ENCODE results near the gene TIGD4. TPM values are rescaled to one million over a fixed set of nuclear protein-coding genes. Genes with fewer than 3 reads are reported as not detected.
"Not testable (repeated sequence)": the region's sequence is repeated elsewhere in the genome, so short reads cannot be mapped to it uniquely, and the experiment has no call there.

TIGD4 gene
- polyA plus RNA-seq, 3 donors = 1.9 to 2.2 (median 2.1) TPM

GRCh38 chr4:152785639-152786615 is 6.4 kb upstream of the TIGD4 start:
- no peak for DNase-seq (ENCODE audit: extremely low read depth in 1 of 11, low read depth in 9 of 11, low spot score in 4 of 11)

GRCh38 chr4:152784490-152785350 is 5.2 kb upstream of the TIGD4 start:
- DNase-seq (ENCODE audit: extremely low read depth in 1 of 11, low read depth in 9 of 11, low spot score in 4 of 11) = peak in 1 of 11 donors; percentile 8

- DNase-seq (ENCODE audit: extremely low read depth in 1 of 11, low read depth in 9 of 11, low spot score in 4 of 11) = peak in 8 of 11 donors; percentile 10 to 40 (median 18)
Measured at GRCh38 chr4:152780267-152780778, 793 bp upstream of the TIGD4 start.

- peak; percentile 6 to 43 (median 29) for DNase-seq (ENCODE audit: extremely low read depth in 1 of 11, low read depth in 9 of 11, low spot score in 4 of 11)
Measured at GRCh38 chr4:152778656-152779512, 646 bp downstream of the TIGD4 start.

- DNase-seq (ENCODE audit: extremely low read depth in 1 of 11, low read depth in 9 of 11, low spot score in 4 of 11) = no peak
Measured at GRCh38 chr4:152777488-152777887, 2.0 kb downstream of the TIGD4 start.

- DNase-seq (ENCODE audit: extremely low read depth in 1 of 11, low read depth in 9 of 11, low spot score in 4 of 11) = no peak
Measured at GRCh38 chr4:152776352-152776751, 3.2 kb downstream of the TIGD4 start.

- DNase-seq (ENCODE audit: extremely low read depth in 1 of 11, low read depth in 9 of 11, low spot score in 4 of 11) = no peak
Measured at GRCh38 chr4:152773953-152774352, 5.6 kb downstream of the TIGD4 start.

GRCh38 chr4:152773339-152773738 is 6.2 kb downstream of the TIGD4 start:
- DNase-seq (ENCODE audit: extremely low read depth in 1 of 11, low read depth in 9 of 11, low spot score in 4 of 11) = no peak

GRCh38 chr4:152771741-152772533 is 7.6 kb downstream of the TIGD4 start:
- DNase-seq (ENCODE audit: extremely low read depth in 1 of 11, low read depth in 9 of 11, low spot score in 4 of 11) = no peak

- DNase-seq (ENCODE audit: extremely low read depth in 1 of 11, low read depth in 9 of 11, low spot score in 4 of 11) = not testable (repeated sequence)
Measured at GRCh38 chr4:152765069-152765737, 14.3 kb downstream of the TIGD4 start.

GRCh38 chr4:152763796-152764195 is 15.7 kb downstream of the TIGD4 start:
- no peak for DNase-seq (ENCODE audit: extremely low read depth in 1 of 11, low read depth in 9 of 11, low spot score in 4 of 11)

- no peak for DNase-seq (ENCODE audit: extremely low read depth in 1 of 11, low read depth in 9 of 11, low spot score in 4 of 11)
Measured at GRCh38 chr4:152748619-152749018, 30.9 kb downstream of the TIGD4 start.

- DNase-seq (ENCODE audit: extremely low read depth in 1 of 11, low read depth in 9 of 11, low spot score in 4 of 11) = no peak
Measured at GRCh38 chr4:152747444-152747843, 32.1 kb downstream of the TIGD4 start.

- DNase-seq (ENCODE audit: extremely low read depth in 1 of 11, low read depth in 9 of 11, low spot score in 4 of 11) = no peak
Measured at GRCh38 chr4:152738827-152739226, 40.7 kb downstream of the TIGD4 start.

GRCh38 chr4:152735906-152736305 is 43.6 kb downstream of the TIGD4 start:
- no peak for DNase-seq (ENCODE audit: extremely low read depth in 1 of 11, low read depth in 9 of 11, low spot score in 4 of 11)

GRCh38 chr4:152735396-152735859 is 44.1 kb downstream of the TIGD4 start:
- peak in 1 of 11 donors; percentile 17 for DNase-seq (ENCODE audit: extremely low read depth in 1 of 11, low read depth in 9 of 11, low spot score in 4 of 11)

- DNase-seq (ENCODE audit: extremely low read depth in 1 of 11, low read depth in 9 of 11, low spot score in 4 of 11) = no peak
Measured at GRCh38 chr4:152734699-152735050, 44.9 kb downstream of the TIGD4 start.
